ENCODE data around the gene LMBR1L.

The LMBR1L gene

DNA sequence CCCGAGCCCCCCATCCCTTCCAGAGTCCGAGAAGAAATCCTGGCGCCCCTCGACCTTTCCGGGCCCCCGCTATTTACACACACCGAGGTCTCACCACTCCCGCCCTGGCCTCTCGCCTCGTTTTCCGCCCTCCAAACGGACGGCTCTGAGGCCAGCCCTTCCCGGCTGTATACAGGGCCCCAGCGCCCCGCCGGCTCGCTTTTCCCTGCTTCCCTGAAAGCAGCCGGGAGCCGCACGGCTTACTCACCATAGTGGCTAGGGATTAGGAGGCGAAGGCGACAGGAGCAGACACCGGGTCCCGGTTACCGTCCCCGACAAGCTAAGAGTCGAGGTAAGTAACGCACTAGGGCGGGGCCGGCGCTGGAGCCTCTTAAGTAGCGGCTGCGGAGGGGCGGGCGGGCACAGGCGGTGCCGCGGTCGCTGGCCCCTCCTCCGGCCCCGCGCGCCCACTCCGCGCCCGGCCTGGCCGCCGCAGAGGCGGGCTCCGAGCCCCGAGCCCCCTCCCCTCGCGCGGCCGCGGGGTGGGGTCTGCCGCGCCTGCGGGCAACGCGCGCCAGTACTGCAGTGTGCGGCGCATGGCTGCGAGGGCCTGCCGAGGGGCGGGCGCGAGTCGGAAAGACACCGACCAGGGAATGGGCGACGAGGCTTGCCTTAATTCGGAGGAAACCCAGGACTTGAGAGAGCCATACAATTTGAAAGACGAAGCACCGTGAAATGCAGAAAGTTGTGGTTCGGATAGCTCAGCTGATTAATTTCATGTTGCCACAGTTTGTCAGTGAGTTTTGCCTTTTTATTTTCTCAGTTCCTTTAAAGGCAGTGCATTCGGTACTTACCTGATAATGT is 20.6 kb upstream of the LMBR1L start, which contains the start of gene TUBA1B (continued):
- TF ChIP-seq, protein P1, sequence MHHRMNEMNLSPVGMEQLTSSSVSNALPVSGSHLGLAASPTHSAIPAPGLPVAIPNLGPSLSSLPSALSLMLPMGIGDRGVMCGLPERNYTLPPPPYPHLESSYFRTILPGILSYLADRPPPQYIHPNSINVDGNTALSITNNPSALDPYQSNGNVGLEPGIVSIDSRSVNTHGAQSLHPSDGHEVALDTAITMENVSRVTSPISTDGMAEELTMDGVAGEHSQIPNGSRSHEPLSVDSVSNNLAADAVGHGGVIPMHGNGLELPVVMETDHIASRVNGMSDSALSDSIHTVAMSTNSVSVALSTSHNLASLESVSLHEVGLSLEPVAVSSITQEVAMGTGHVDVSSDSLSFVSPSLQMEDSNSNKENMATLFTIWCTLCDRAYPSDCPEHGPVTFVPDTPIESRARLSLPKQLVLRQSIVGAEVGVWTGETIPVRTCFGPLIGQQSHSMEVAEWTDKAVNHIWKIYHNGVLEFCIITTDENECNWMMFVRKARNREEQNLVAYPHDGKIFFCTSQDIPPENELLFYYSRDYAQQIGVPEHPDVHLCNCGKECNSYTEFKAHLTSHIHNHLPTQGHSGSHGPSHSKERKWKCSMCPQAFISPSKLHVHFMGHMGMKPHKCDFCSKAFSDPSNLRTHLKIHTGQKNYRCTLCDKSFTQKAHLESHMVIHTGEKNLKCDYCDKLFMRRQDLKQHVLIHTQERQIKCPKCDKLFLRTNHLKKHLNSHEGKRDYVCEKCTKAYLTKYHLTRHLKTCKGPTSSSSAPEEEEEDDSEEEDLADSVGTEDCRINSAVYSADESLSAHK (tag by site-specific recombination; IDR thresholded peaks at IDR 0.05): no peak
- TF ChIP-seq SETDB1 (IDR thresholded peaks at IDR 0.05; ENCODE audit: insufficient read length, low read length) (no peak), ZNF658 (tag by site-specific recombination; IDR thresholded peaks at IDR 0.05) (no peak), PRDM1 (tag by site-specific recombination; IDR thresholded peaks at IDR 0.05) (no peak), HOXD13 (CRISPR knock-in tag; IDR thresholded peaks at IDR 0.05; ENCODE audit: borderline replicate concordance) (no peak), ZNF202 (tag by site-specific recombination; IDR thresholded peaks at IDR 0.05; ENCODE audit: borderline replicate concordance) (no peak), KLF1 (tag by site-specific recombination; IDR thresholded peaks at IDR 0.05) (peak; percentile 66; the same call in 1 of the 2 replicates), ZNF747 (tag by site-specific recombination; IDR thresholded peaks at IDR 0.05) (peak; percentile 34; the same call in 1 of the 2 replicates), ZNF26 (tag by site-specific recombination; IDR thresholded peaks at IDR 0.05) (no peak), ZNF623 (tag by site-specific recombination; IDR thresholded peaks at IDR 0.05) (peak; percentile 51), ZNF19 (tag by site-specific recombination; IDR thresholded peaks at IDR 0.05; ENCODE audit: low read depth) (no peak), ZNF354C (tag by site-specific recombination; IDR thresholded peaks at IDR 0.05; ENCODE audit: borderline replicate concordance, low read depth) (no peak), TRIM28 (IDR thresholded peaks at IDR 0.05; ENCODE audit: borderline replicate concordance, low read length) (no peak), ZNF302 (tag by site-specific recombination; IDR thresholded peaks at IDR 0.05; ENCODE audit: low read depth) (no peak), ZFP41 (tag by site-specific recombination; IDR thresholded peaks at IDR 0.05; ENCODE audit: borderline replicate concordance) (no peak; the same call in 1 of the 2 replicates), HOXA7 (CRISPR knock-in tag; IDR thresholded peaks at IDR 0.05; ENCODE audit: borderline replicate concordance) (no peak), ZFP37 (tag by site-specific recombination; IDR thresholded peaks at IDR 0.05) (peak; percentile 91), ZBTB10 (tag by site-specific recombination; IDR thresholded peaks at IDR 0.05) (peak; percentile 79), ZNF366 (tag by site-specific recombination; conservative IDR thresholded peaks at IDR 0.05) (no peak; the same call in none of the 2 replicates), ZNF639 (tag by site-specific recombination; IDR thresholded peaks at IDR 0.05) (peak; percentile 81; the same call in 1 of the 2 replicates), ZNF843 (tag by site-specific recombination; IDR thresholded peaks at IDR 0.05) (no peak; the same call in 1 of the 2 replicates), ZNF404 (tag by site-specific recombination; IDR thresholded peaks at IDR 0.05) (no peak), ZEB2 (tag by site-specific recombination; IDR thresholded peaks at IDR 0.05) (peak; percentile 21)
- TF ChIP-seq, protein P2, sequence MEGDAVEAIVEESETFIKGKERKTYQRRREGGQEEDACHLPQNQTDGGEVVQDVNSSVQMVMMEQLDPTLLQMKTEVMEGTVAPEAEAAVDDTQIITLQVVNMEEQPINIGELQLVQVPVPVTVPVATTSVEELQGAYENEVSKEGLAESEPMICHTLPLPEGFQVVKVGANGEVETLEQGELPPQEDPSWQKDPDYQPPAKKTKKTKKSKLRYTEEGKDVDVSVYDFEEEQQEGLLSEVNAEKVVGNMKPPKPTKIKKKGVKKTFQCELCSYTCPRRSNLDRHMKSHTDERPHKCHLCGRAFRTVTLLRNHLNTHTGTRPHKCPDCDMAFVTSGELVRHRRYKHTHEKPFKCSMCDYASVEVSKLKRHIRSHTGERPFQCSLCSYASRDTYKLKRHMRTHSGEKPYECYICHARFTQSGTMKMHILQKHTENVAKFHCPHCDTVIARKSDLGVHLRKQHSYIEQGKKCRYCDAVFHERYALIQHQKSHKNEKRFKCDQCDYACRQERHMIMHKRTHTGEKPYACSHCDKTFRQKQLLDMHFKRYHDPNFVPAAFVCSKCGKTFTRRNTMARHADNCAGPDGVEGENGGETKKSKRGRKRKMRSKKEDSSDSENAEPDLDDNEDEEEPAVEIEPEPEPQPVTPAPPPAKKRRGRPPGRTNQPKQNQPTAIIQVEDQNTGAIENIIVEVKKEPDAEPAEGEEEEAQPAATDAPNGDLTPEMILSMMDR (tag by site-specific recombination; IDR thresholded peaks at IDR 0.05): 0 out of 2 replicates have a peak, but pooled peaks have one; percentile 43
- TF ChIP-seq, protein P3, sequence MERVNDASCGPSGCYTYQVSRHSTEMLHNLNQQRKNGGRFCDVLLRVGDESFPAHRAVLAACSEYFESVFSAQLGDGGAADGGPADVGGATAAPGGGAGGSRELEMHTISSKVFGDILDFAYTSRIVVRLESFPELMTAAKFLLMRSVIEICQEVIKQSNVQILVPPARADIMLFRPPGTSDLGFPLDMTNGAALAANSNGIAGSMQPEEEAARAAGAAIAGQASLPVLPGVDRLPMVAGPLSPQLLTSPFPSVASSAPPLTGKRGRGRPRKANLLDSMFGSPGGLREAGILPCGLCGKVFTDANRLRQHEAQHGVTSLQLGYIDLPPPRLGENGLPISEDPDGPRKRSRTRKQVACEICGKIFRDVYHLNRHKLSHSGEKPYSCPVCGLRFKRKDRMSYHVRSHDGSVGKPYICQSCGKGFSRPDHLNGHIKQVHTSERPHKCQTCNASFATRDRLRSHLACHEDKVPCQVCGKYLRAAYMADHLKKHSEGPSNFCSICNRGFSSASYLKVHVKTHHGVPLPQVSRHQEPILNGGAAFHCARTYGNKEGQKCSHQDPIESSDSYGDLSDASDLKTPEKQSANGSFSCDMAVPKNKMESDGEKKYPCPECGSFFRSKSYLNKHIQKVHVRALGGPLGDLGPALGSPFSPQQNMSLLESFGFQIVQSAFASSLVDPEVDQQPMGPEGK (tag by site-specific recombination; IDR thresholded peaks at IDR 0.05): peak; percentile 26; the same call in 1 of the 2 replicates
